Measurements from ENCODE around the gene VCPKMT. TPM values are rescaled to one million over a fixed set of nuclear protein-coding genes. Genes with fewer than 3 reads are reported as not detected.

Gene VCPKMT
- total RNA-seq, 1 donor from 2014 or later, result 13.9 TPM

GRCh38 chr14:50072395-50072794, 44.0 kb downstream of the VCPKMT start:
- Mint-ChIP-seq H3K4me1 (ENCODE audit: unreplicated experiment) (no peaks in the 10 kb centered on the region), H3K9me3 (peaks cover 4% of the 10 kb centered on the region), H3K27me3 (no peaks in the 10 kb centered on the region), H3K36me3 (peaks cover 5% of the 10 kb centered on the region), H3K27ac (no peak overlapping the region), H3K4me3 (no peak overlapping the region)
- no peak for TF ChIP-seq CTCF (conservative IDR thresholded peaks at IDR 0.05)
- DNase-seq (ENCODE audit: extremely low spot score, unreplicated experiment), result no peak

- DNase-seq (ENCODE audit: extremely low spot score, unreplicated experiment), result no peak
- no peaks in the 10 kb centered on the region for H3K27me3 Mint-ChIP-seq
- H3K36me3 Mint-ChIP-seq, result peaks cover 5% of the 10 kb centered on the region
- H3K4me1 Mint-ChIP-seq (ENCODE audit: unreplicated experiment), result peaks cover 3% of the 10 kb centered on the region
- H3K27ac Mint-ChIP-seq, result no peak overlapping the region
- TF ChIP-seq CTCF (conservative IDR thresholded peaks at IDR 0.05), result no peak
- H3K9me3 Mint-ChIP-seq, result peaks cover 4% of the 10 kb centered on the region
- no peak overlapping the region for H3K4me3 Mint-ChIP-seq
Observed at GRCh38 chr14:50070840-50071548, 45.4 kb downstream of the VCPKMT start.

- peaks cover 4% of the 10 kb centered on the region for H3K9me3 Mint-ChIP-seq
- no peak overlapping the region for H3K27ac Mint-ChIP-seq
- H3K4me1 Mint-ChIP-seq (ENCODE audit: unreplicated experiment), result peaks cover 3% of the 10 kb centered on the region
- H3K27me3 Mint-ChIP-seq, result no peaks in the 10 kb centered on the region
- no peak overlapping the region for H3K4me3 Mint-ChIP-seq
- DNase-seq (ENCODE audit: extremely low spot score, unreplicated experiment), result no peak
- TF ChIP-seq CTCF (conservative IDR thresholded peaks at IDR 0.05), result no peak
- peaks cover 5% of the 10 kb centered on the region for H3K36me3 Mint-ChIP-seq
Observed at GRCh38 chr14:50070230-50070629, 46.1 kb downstream of the VCPKMT start.

GRCh38 chr14:50069325-50069724, 47.0 kb downstream of the VCPKMT start:
- Mint-ChIP-seq H3K4me3 (no peak overlapping the region), H3K4me1 (ENCODE audit: unreplicated experiment) (peaks cover 7% of the 10 kb centered on the region), H3K27ac (no peak overlapping the region), H3K36me3 (peaks cover 8% of the 10 kb centered on the region), H3K27me3 (no peaks in the 10 kb centered on the region), H3K9me3 (peaks cover 4% of the 10 kb centered on the region)
- no peak for DNase-seq (ENCODE audit: extremely low spot score, unreplicated experiment)
- TF ChIP-seq CTCF (conservative IDR thresholded peaks at IDR 0.05), result no peak

GRCh38 chr14:50068496-50068895, 47.9 kb downstream of the VCPKMT start:
- Mint-ChIP-seq H3K27me3 (no peaks in the 10 kb centered on the region), H3K4me1 (ENCODE audit: unreplicated experiment) (peaks cover 7% of the 10 kb centered on the region), H3K9me3 (peaks cover 4% of the 10 kb centered on the region), H3K4me3 (no peak overlapping the region), H3K27ac (no peak overlapping the region), H3K36me3 (peaks cover 8% of the 10 kb centered on the region)
- TF ChIP-seq CTCF (conservative IDR thresholded peaks at IDR 0.05), result no peak
- no peak for DNase-seq (ENCODE audit: extremely low spot score, unreplicated experiment)

Data from type B pancreatic cell (in vitro differentiated cells).